Endothelial cell of umbilical vein (primary cell): ENCODE data around the gene ECPAS.

Experiments
- CTCF ChIP-seq, 2 donors: IDR thresholded peaks; 1 replicate in 1 of 2; 2 replicates in 1 of 2; pipeline ENCODE4 v1.5.1; 2011; ENCODE audit warnings: low read length in 2 of 2, mild to moderate bottlenecking in 2 of 2, moderate library complexity in 2 of 2, control low read depth in 1 of 2, inconsistent platforms in 1 of 2, low read depth in 1 of 2; ENCODE audit not compliant: insufficient read depth in 1 of 2; ENCODE audit errors: extremely low read depth in 1 of 2
- POLR2A ChIP-seq: IDR thresholded peaks from 2 replicates; pipeline ENCODE4 v1.6.1; 2012; ENCODE audit warnings: low read depth, mild to moderate bottlenecking, control low read depth, low read length

- TF ChIP-seq CTCF (IDR thresholded peaks at IDR 0.05; ENCODE audit: extremely low read depth in 1 of 2, insufficient read depth in 1 of 2, low read depth in 1 of 2, low read length in 2 of 2) = no peak
- no peak for TF ChIP-seq POLR2A
Measured at GRCh38 chr9:111501648-111502047, 17.5 kb upstream of the ECPAS start.
